H9 (cell line): ENCODE measurements around the gene FBRSL1. TPM values are rescaled to one million over a fixed set of nuclear protein-coding genes. Genes with fewer than 3 reads are reported as not detected.

Source experiments
- DNase-seq: peaks from one replicate; pipeline ENCODE4 v3.0.0-alpha.2; 2017
- H2AFZ ChIP-seq: one replicate; pipeline ENCODE4 v1.6.1; 2013; ENCODE audit warnings: mild to moderate bottlenecking, low read length, control low read depth, moderate library complexity
- H2AK5ac ChIP-seq: 2 replicates; pipeline ENCODE4 v1.6.1; 2013; ENCODE audit warnings: low read length, control low read depth, mixed read lengths; ENCODE audit not compliant: insufficient read length
- H2BK120ac ChIP-seq: one replicate; pipeline ENCODE4 v1.6.1; 2013; ENCODE audit warnings: low read depth, mild to moderate bottlenecking, low read length, control low read depth, inconsistent platforms; ENCODE audit not compliant: poor library complexity, severe bottlenecking
- H2BK12ac ChIP-seq: 2 replicates; pipeline ENCODE4 v1.6.1; 2013; ENCODE audit warnings: low read length, control low read depth, mixed read lengths, low read depth; ENCODE audit not compliant: insufficient read length
- H2BK15ac ChIP-seq: 2 replicates; pipeline ENCODE4 v1.6.1; 2013; ENCODE audit warnings: low read depth, low read length, control low read depth
- H2BK20ac ChIP-seq: one replicate; pipeline ENCODE4 v1.6.1; 2013; ENCODE audit warnings: low read depth, mild to moderate bottlenecking, low read length, control low read depth, inconsistent platforms; ENCODE audit not compliant: poor library complexity, severe bottlenecking
- H2BK5ac ChIP-seq: 2 replicates; pipeline ENCODE4 v1.6.1; 2013; ENCODE audit warnings: low read length, control low read depth, mixed read lengths; ENCODE audit not compliant: insufficient read length
- H3K14ac ChIP-seq: 2 replicates; pipeline ENCODE4 v1.6.1; 2013; ENCODE audit warnings: low read length, control low read depth; ENCODE audit not compliant: insufficient read depth
- H3K18ac ChIP-seq: 2 replicates; pipeline ENCODE4 v1.6.1; 2013; ENCODE audit warnings: low read depth, mild to moderate bottlenecking, mixed read lengths, low read length, control low read depth; ENCODE audit not compliant: insufficient read length
- H3K23ac ChIP-seq: 2 replicates; pipeline ENCODE4 v1.6.1; 2013; ENCODE audit warnings: low read length, control low read depth, mixed read lengths, low read depth; ENCODE audit not compliant: insufficient read length
- H3K23me2 ChIP-seq: 2 replicates; pipeline ENCODE4 v1.6.1; 2013; ENCODE audit warnings: low read depth, mild to moderate bottlenecking, mixed read lengths, low read length, control low read depth; ENCODE audit not compliant: insufficient read length, poor library complexity, severe bottlenecking
- H3K27ac ChIP-seq: 2 replicates; pipeline ENCODE4 v1.5.1; 2013; ENCODE audit warnings: low read length, control low read depth, mixed read lengths, low read depth; ENCODE audit not compliant: insufficient read length
- H3K27me3 ChIP-seq: 2 replicates; pipeline ENCODE4 v1.6.1; 2013; ENCODE audit warnings: low read length, control low read depth, inconsistent platforms; ENCODE audit not compliant: insufficient read depth
- H3K4ac ChIP-seq: 2 replicates; pipeline ENCODE4 v1.6.1; 2013; ENCODE audit warnings: low read depth, mild to moderate bottlenecking, control low read depth, inconsistent platforms, low read length, moderate library complexity
- H3K4me1 ChIP-seq: 2 replicates; pipeline ENCODE4 v1.6.1; 2013; ENCODE audit warnings: low read length, control low read depth, inconsistent platforms; ENCODE audit not compliant: insufficient read depth
- H3K4me2 ChIP-seq: 2 replicates; pipeline ENCODE4 v1.6.1; 2013; ENCODE audit warnings: low read length, control low read depth, mixed read lengths; ENCODE audit not compliant: insufficient read length, insufficient read depth
- H3K56ac ChIP-seq: 2 replicates; pipeline ENCODE4 v1.6.1; 2013; ENCODE audit warnings: low read depth, mild to moderate bottlenecking, mixed read lengths, low read length, control low read depth; ENCODE audit not compliant: insufficient read length
- H3K79me1 ChIP-seq: 2 replicates; pipeline ENCODE4 v1.6.1; 2013; ENCODE audit warnings: low read depth, mild to moderate bottlenecking, moderate library complexity, low read length, control low read depth, inconsistent platforms; ENCODE audit not compliant: insufficient read depth, poor library complexity, severe bottlenecking
- H3K79me2 ChIP-seq: 2 replicates; pipeline ENCODE4 v1.6.1; 2013; ENCODE audit warnings: low read length, control low read depth, inconsistent platforms; ENCODE audit not compliant: insufficient read depth
- H3K9ac ChIP-seq: 2 replicates; pipeline ENCODE4 v1.6.1; 2013; ENCODE audit warnings: low read length, control low read depth, mixed read lengths; ENCODE audit not compliant: insufficient read length; ENCODE audit errors: extremely low read depth
- H3K9me3 ChIP-seq: one replicate; pipeline ENCODE4 v1.6.1; 2013; ENCODE audit warnings: low read depth, low read length, inconsistent platforms; ENCODE audit not compliant: control insufficient read depth
- H3T11ph ChIP-seq: one replicate; pipeline ENCODE4 v1.6.1; 2013; ENCODE audit warnings: mild to moderate bottlenecking, low read length, control low read depth, inconsistent platforms
- H4K20me1 ChIP-seq: one replicate; pipeline ENCODE4 v1.6.1; 2013; ENCODE audit not compliant: control insufficient read depth, insufficient read length, insufficient read depth
- H4K5ac ChIP-seq: 2 replicates; pipeline ENCODE4 v1.6.1; 2013; ENCODE audit warnings: low read depth, mild to moderate bottlenecking, mixed read lengths, low read length, control low read depth; ENCODE audit not compliant: insufficient read length
- H4K8ac ChIP-seq: replicated peaks from 2 replicates; pipeline ENCODE4 v1.6.1; 2013; ENCODE audit warnings: low read length, control low read depth, mixed read lengths, low read depth; ENCODE audit not compliant: insufficient read length
- H4K91ac ChIP-seq: 2 replicates; pipeline ENCODE4 v1.6.1; 2013; ENCODE audit warnings: low read depth, mild to moderate bottlenecking, moderate library complexity, mixed read lengths, low read length, control low read depth; ENCODE audit not compliant: insufficient read length
- H3K27ac Mint-ChIP-seq, 3 experiments: 2 replicates in 2 of 3; 3 replicates in 1 of 3; pipeline ENCODE4 v1.8.0; 2020 to 2021; ENCODE audit warnings: mixed read lengths in 3 of 3, mild to moderate bottlenecking in 1 of 3, moderate library complexity in 1 of 3
- H3K27me3 Mint-ChIP-seq: 2 replicates; pipeline ENCODE4 v1.8.0; 2021; ENCODE audit warnings: low read depth, mild to moderate bottlenecking, moderate library complexity, mixed read lengths
- H3K36me3 Mint-ChIP-seq, 3 experiments: 2 replicates in 2 of 3; 3 replicates in 1 of 3; pipeline ENCODE4 v1.8.0; 2020 to 2021; ENCODE audit warnings: low read depth in 3 of 3, mixed read lengths in 3 of 3; ENCODE audit not compliant: insufficient read depth in 1 of 3
- H3K4me1 Mint-ChIP-seq, 2 experiments: 2 replicates each; pipeline ENCODE4 v1.8.0; 2020; ENCODE audit warnings: mixed read lengths in 2 of 2
- H3K4me3 Mint-ChIP-seq, 2 experiments: 2 replicates in 1 of 2; 3 replicates in 1 of 2; pipeline ENCODE4 v1.8.0; 2020 to 2021; ENCODE audit warnings: mild to moderate bottlenecking in 2 of 2, mixed read lengths in 2 of 2, moderate library complexity in 1 of 2
- H3K9me3 Mint-ChIP-seq, 2 experiments: 2 replicates in 1 of 2; 3 replicates in 1 of 2; pipeline ENCODE4 v1.8.0; 2020; ENCODE audit warnings: mild to moderate bottlenecking in 2 of 2, mixed read lengths in 2 of 2, moderate library complexity in 1 of 2
- CTCF ChIP-seq: fragments of 200-600 bp; sonication (generic); conservative IDR thresholded peaks from 3 replicates; pipeline ENCODE4 v1.8.0; 2021; ENCODE audit warnings: antibody characterized with exemption, mild to moderate bottlenecking
- WGBS: extraction: QIAGEN DNeasy Blood & Tissue Kit; methylation state at CpG from one replicate; pipeline ENCODE4 v1.1.7; 2013; ENCODE audit warnings: missing lambda C conversion rate, low lambda C conversion rate, mixed read lengths; ENCODE audit not compliant: insufficient read length; ENCODE audit errors: extremely low coverage; 5-methylcytosine and 5-hydroxymethylcytosine counted together
- total RNA-seq: library from RNA; stranded (reverse); gene quantifications from 2 replicates; pipeline ENCODE4 v1.2.1, GENCODE V29; 2021

FBRSL1 gene
- total RNA-seq, 1 experiment from 2014 or later, result 90.8 TPM

GRCh38 chr12:132530447-132530846 lies 40.5 kb downstream of the FBRSL1 start:
- no peak overlapping the region for H2AK5ac ChIP-seq
- H2BK12ac ChIP-seq, result no peak overlapping the region
- H3K4ac ChIP-seq, result no peak overlapping the region
- no peaks in the 10 kb centered on the region for H3K79me1 ChIP-seq
- H2BK5ac ChIP-seq, result no peak overlapping the region
- no peak overlapping the region for H4K5ac ChIP-seq
- H3K36me3 Mint-ChIP-seq, result peaks cover 19 to 39% (median 22%) of the 10 kb centered on the region in 3 experiments
- no peak overlapping the region; the same call in 1 of the 2 replicates for H3K14ac ChIP-seq
- H2BK20ac ChIP-seq, result no peak overlapping the region
- no peak overlapping the region for H4K91ac ChIP-seq
- H4K8ac ChIP-seq, result no peak overlapping the region
- no peak overlapping the region for H3K4me3 Mint-ChIP-seq
- peaks cover 69% of the 10 kb centered on the region for H3K27me3 Mint-ChIP-seq
- no peak overlapping the region for H3K18ac ChIP-seq
- no peak for DNase-seq
- no peak overlapping the region for H2BK120ac ChIP-seq
- no CpG with 5 or more reads among the region's 6 CpGs for WGBS
- no peak overlapping the region for H3K23ac ChIP-seq
- no peaks in the 10 kb centered on the region for H4K20me1 ChIP-seq
- no peaks in the 10 kb centered on the region; the same call in 1 of the 2 replicates for H3K27me3 ChIP-seq
- peaks cover 49% of the 10 kb centered on the region in 2 experiments for H3K9me3 Mint-ChIP-seq
- H3K9ac ChIP-seq, result no peak overlapping the region
- no peaks in the 10 kb centered on the region for H3K4me1 ChIP-seq
- H3K56ac ChIP-seq, result no peak overlapping the region
- H3K4me1 Mint-ChIP-seq, result peaks cover 4 to 8% of the 10 kb centered on the region in 2 experiments
- no peak overlapping the region for H3K27ac ChIP-seq
- H3K4me2 ChIP-seq, result no peak overlapping the region
- no peak for TF ChIP-seq CTCF
- no peaks in the 10 kb centered on the region for H3K23me2 ChIP-seq
- no peak overlapping the region for H2BK15ac ChIP-seq
- no peak overlapping the region for H3T11ph ChIP-seq
- H3K79me2 ChIP-seq, result no peaks in the 10 kb centered on the region
- H3K27ac Mint-ChIP-seq, result no peak overlapping the region
- peaks cover 43% of the 10 kb centered on the region for H3K9me3 ChIP-seq
- no peak overlapping the region for H2AFZ ChIP-seq
